GM12801 (cell line): ENCODE data around the gene LGALS7B.

ENCODE experiments used
- TF ChIP-seq, protein P1 (sequence below): IDR thresholded peaks from one replicate; pipeline ENCODE4 v1.5.1; 2011; ENCODE audit warnings: control low read depth; ENCODE audit not compliant: insufficient read length; ENCODE audit errors: extremely low read depth

LGALS7B gene

DNA sequence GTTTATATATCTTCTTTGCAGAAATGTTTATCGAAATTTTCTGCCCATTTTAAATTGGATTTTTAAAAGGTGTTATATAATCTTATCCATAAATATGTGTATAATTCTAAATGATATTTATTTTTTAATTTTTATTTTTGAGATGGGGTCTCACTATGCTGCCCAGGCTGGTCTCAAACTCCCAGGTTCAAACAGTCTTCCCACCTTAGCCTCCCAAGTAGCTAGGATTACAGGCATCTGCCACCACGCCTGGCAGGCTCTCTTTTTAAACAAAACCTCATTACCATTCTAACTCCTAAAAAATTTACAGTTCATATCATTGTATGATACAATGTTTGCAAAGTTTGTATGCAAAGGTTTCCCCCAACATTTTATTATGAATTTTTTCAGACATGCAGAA is 7.2 kb downstream of the LGALS7B start:
- TF ChIP-seq, protein P1, sequence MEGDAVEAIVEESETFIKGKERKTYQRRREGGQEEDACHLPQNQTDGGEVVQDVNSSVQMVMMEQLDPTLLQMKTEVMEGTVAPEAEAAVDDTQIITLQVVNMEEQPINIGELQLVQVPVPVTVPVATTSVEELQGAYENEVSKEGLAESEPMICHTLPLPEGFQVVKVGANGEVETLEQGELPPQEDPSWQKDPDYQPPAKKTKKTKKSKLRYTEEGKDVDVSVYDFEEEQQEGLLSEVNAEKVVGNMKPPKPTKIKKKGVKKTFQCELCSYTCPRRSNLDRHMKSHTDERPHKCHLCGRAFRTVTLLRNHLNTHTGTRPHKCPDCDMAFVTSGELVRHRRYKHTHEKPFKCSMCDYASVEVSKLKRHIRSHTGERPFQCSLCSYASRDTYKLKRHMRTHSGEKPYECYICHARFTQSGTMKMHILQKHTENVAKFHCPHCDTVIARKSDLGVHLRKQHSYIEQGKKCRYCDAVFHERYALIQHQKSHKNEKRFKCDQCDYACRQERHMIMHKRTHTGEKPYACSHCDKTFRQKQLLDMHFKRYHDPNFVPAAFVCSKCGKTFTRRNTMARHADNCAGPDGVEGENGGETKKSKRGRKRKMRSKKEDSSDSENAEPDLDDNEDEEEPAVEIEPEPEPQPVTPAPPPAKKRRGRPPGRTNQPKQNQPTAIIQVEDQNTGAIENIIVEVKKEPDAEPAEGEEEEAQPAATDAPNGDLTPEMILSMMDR: no peak

DNA sequence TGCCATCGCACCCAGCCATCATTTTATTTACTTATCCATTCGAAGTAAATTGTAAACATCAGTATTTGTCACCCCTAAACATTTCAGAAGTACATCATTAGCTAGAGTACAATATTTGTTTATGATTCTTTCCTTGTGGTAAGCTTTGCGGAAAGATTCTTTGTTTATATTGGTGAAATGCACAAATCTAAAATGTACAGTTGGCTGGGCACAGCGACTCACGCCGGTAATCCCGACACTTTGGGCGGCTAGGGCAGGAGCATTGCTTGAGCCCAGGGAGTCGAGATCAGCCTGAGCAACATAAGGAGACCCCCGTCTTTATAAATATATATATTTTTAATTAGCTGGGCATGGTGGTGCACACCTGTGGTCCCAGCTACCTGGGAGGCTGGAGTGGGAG is 10.1 kb downstream of the LGALS7B start:
- TF ChIP-seq, protein P1: no peak

DNA sequence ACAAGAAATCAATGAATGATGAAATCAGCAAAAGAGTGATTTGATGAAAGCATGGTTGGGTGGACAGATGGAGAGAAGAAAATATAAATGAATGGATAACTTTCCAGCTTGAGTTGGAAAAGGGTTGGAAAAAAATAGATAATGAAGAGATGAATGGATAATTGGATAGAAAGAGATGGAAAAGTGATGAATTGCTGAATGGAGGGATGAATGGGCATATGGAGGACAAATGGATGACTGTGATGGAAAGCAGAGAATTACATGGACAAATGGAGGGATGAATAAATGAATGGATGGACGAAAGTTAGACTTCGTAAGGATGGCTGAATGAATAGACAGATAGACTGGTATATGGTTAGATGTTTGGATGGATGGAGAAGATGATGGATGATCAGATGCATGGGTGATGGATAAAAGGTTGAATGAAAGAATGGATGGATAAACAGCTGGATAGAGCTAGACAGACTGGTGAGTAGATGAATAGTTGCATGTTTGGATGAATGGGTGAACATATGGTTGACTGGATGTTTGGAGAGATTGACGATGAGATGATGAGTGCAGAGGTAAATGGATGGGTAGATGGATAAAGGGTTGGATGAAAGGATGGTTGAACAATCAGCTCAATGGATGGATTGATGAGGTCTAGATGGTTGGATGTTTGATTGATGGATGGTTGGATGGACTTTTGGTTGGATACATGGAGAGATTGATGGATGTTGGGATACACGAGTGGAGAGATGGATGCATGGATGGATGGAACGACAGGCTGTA is 11.8 kb downstream of the LGALS7B start:
- TF ChIP-seq, protein P1: no peak

DNA sequence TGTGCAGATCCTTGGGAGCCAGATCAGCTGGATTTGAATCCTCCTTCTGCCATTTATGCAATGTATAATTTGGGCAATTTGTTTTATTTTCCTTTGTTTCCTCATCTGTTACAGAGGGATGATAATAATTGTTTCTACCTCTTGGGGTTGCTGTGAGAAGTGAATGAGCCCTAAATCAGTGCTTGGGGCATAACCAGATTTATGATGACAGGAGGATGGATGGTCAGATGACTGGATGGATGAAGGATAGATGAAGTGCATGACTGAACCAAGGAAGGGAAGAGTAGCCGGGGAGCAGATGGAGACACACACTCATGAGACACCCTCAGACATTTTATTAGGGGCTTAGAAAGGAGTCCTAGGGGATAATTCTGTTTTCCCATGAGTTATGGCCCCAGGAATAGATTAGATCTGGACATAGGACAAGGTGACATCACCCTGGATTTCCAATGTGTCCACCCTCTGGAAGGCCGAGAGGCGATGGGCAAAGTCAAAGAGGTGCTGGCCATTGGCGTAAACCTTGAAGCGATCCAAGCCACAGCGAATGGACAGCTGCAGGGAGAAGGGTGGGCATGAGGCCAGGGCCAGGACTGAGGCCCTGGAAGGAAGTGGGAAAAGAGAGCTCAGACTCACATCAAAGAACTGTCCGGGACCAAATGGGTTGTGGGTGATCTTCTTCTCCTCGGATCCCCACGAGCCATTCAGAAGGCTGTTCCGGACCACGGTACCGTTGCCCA is 12.5 kb downstream of the LGALS7B start:
- TF ChIP-seq, protein P1: no peak

DNA sequence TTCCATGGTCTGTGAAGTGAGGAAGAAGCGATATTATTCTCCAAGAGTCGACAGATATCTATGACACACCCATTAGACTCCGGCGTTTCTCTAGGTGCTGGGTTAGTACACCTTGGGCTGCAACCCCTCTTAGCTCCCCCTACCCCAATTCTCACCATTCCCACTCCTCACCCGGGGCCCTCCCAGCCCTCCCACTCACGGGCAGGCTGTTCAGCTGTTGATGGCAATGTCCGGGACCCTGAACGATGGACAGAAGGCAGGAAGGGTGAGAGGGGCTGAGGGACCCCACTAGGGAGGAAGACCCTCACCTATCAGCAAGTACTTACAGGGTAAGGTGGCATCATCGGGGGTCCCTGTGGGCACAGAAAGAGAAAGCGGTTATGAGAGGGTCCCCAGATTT is 14.5 kb downstream of the LGALS7B start:
- TF ChIP-seq, protein P1: no peak

DNA sequence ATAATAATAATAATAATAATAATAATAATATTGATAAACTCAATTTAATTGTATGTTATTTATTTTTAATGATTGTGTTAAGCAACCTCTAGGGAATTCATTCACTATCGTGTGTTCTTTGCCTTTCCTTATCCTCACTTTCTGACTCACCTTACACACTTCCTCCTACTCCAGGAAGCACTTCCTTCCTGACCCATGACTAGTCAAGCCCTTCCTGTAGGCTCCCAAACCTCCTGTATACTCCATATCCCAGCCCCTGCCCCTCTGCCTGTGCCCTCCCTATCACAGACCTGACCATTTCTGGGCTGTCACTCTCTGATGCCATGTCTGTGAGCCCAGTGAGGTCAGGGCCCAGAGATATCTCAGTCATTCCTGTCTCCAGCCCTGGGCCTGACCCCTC is 16.2 kb downstream of the LGALS7B start:
- TF ChIP-seq, protein P1: no peak

DNA sequence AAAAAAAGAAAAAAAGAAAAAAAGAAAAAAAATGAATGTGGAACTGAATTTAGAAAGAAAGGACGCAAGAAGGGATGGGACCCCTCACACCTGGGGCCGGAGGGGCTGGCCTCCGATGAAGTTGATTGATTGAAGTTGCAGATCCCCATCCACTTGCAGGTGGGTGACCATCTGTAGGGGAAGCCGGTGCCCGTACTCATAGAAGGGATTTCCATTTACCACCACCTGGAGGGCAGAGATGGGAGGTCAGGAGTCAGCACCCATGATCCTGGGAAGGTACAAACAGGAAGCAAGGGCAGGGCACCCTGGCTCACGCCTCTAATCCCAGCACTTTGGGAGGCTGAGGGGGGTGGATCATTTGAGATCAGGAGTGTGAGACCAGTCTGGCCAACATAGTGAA is 17.4 kb downstream of the LGALS7B start:
- TF ChIP-seq, protein P1: no peak
